ENCODE measurements around the gene OLR1.
"Not testable (repeated sequence)": the region's sequence is repeated elsewhere in the genome, so short reads cannot be mapped to it uniquely, and the experiment has no call there.

OLR1 gene

GRCh38 chr12:10190558-10191388 is 18.8 kb upstream of the OLR1 start:
- DNase-seq (ENCODE audit: low read depth in 2 of 2) = peak in 1 of 2 donors; percentile 12

GRCh38 chr12:10189653-10190052 is 17.7 kb upstream of the OLR1 start:
- no peak for DNase-seq (ENCODE audit: low read depth in 2 of 2)

- DNase-seq (ENCODE audit: low read depth in 2 of 2) = not testable (repeated sequence)
Observed at GRCh38 chr12:10186958-10187357, 15.0 kb upstream of the OLR1 start.

- DNase-seq (ENCODE audit: low read depth in 2 of 2) = no peak
Observed at GRCh38 chr12:10186299-10186698, 14.4 kb upstream of the OLR1 start.

GRCh38 chr12:10184261-10184843 is 12.4 kb upstream of the OLR1 start:
- no peak for DNase-seq (ENCODE audit: low read depth in 2 of 2)

GRCh38 chr12:10182354-10183049 is 10.6 kb upstream of the OLR1 start:
- DNase-seq (ENCODE audit: low read depth in 2 of 2) = no peak

- DNase-seq (ENCODE audit: low read depth in 2 of 2) = no peak
Observed at GRCh38 chr12:10179776-10180181, 7.8 kb upstream of the OLR1 start.

GRCh38 chr12:10178821-10179220 is 6.9 kb upstream of the OLR1 start, which contains the start of gene TMEM52B:
Gene TMEM52B (plus strand): TSS chr12:10179032. CDS start chr12:10179575, 543 bp downstream.
- no peak for DNase-seq (ENCODE audit: low read depth in 2 of 2)

GRCh38 chr12:10175846-10176636 is 4.1 kb upstream of the OLR1 start:
- DNase-seq (ENCODE audit: low read depth in 2 of 2) = no peak

GRCh38 chr12:10174986-10175614 is 3.2 kb upstream of the OLR1 start:
- DNase-seq (ENCODE audit: low read depth in 2 of 2) = no peak

- no peak for DNase-seq (ENCODE audit: low read depth in 2 of 2)
Observed at GRCh38 chr12:10170216-10170615, 1.7 kb downstream of the OLR1 start.

- no peak for DNase-seq (ENCODE audit: low read depth in 2 of 2)
Observed at GRCh38 chr12:10169104-10169503, 2.8 kb downstream of the OLR1 start.

GRCh38 chr12:10167599-10167998 is 4.3 kb downstream of the OLR1 start:
- DNase-seq (ENCODE audit: low read depth in 2 of 2) = no peak

- DNase-seq (ENCODE audit: low read depth in 2 of 2) = no peak
Observed at GRCh38 chr12:10165421-10165820, 6.5 kb downstream of the OLR1 start.

- DNase-seq (ENCODE audit: low read depth in 2 of 2) = no peak
Observed at GRCh38 chr12:10163084-10163483, 8.8 kb downstream of the OLR1 start.

GRCh38 chr12:10160617-10161385 is 11.1 kb downstream of the OLR1 start:
- no peak for DNase-seq (ENCODE audit: low read depth in 2 of 2)

GRCh38 chr12:10159280-10159679 is 12.7 kb downstream of the OLR1 start:
- no peak for DNase-seq (ENCODE audit: low read depth in 2 of 2)

- DNase-seq (ENCODE audit: low read depth in 2 of 2) = no peak
Observed at GRCh38 chr12:10158406-10158805, 13.5 kb downstream of the OLR1 start.

- DNase-seq (ENCODE audit: low read depth in 2 of 2) = no peak
Observed at GRCh38 chr12:10155966-10156365, 16.0 kb downstream of the OLR1 start.

- DNase-seq (ENCODE audit: low read depth in 2 of 2) = no peak
Observed at GRCh38 chr12:10154145-10154496, 17.8 kb downstream of the OLR1 start.
